ENCODE results near the gene MACROD1.

Gene MACROD1

DNA sequence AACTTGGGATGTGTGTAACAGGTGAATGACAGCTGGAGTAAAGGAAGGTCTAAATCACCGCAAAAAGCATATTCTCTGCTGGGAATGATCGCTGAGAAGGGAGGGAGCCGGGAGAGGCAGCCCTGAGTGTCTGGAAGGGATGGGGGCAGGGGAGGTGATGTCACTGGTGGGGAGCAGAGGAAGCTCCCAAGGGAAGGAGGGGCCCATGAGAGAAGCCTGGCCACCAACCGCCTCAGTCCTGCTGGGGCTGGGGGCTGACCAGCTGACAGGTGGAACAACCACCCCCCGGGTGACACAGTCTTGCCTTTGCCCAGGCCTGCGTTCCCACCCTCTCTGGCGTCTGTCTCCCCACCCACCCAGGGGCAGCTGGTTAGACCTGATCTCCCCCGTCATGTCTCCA lies 136.1 kb downstream of the MACROD1 start:
- no peak for DNase-seq

DNA sequence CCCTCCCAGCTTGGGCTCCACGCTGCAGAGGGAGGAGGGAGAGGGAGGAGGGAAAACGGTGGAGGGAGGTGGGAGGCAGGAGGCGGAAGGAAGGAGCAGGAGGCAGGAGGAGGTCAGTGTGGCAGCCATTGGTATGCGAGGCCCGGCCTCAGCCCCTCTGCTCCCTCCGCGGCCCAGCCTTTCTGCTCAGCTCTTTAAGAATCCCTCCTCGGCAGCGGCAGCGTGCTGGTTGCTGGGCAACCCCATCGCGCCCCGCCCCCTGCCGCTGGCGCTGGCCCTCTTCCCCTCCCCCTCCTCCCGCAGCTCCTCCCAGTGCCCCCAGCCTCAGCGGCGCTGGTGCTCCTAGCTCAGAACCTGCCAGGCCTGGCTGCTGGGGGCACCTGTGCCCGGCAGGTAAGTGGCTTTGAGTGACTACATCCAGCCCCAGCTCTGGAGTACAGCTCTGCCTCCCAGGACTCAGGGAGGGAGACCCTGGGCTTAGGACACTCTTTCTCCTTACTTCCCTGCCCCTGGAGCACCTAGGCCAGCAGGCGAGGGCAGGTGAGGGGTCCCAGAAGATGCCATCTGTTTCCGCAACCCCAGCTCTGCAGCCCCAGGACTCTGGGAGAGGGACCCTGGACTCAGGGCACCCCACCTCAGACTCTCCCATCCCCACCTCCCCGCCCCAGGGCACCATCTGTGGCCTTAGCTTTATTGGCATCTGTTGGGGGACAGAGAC lies 137.4 kb downstream of the MACROD1 start:
- peak; percentile 29 for DNase-seq

DNA sequence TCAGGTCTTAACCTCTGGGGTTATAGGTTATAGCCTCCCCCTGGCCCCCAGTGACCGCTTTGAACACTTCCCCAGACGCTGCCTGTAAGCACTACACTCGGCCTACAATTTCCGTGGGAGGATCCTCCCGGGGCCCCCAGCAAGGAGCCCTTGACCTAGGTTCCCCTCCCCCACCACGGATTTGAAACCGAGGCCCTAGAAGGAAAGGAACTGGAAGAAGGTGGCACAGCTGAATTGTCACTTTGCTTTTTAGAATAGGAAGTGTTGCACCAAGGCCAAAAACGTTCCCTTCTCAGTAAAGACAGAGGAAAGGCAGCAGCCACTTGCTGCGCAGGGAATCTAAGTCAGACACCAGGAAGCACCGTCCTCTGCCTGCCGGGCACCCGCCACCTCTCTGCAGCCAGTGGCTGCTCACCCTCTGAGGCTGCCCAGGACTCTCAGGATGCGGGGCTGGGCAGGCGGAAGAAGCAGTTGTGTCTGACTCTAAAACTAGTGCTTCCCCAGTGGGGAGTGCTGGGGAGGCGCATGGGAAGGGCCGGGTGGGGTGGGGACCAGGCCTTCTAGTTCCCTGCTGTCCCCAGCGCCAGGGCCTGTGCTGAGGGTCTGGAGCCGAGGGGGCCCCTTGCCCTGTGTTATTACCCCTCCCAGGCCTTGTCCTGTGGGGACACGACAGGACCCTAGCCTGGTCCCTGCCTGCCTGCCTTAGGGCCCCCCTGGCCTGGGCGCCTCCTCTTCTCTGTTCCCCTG lies 138.1 kb downstream of the MACROD1 start:
- no peak for DNase-seq

DNA sequence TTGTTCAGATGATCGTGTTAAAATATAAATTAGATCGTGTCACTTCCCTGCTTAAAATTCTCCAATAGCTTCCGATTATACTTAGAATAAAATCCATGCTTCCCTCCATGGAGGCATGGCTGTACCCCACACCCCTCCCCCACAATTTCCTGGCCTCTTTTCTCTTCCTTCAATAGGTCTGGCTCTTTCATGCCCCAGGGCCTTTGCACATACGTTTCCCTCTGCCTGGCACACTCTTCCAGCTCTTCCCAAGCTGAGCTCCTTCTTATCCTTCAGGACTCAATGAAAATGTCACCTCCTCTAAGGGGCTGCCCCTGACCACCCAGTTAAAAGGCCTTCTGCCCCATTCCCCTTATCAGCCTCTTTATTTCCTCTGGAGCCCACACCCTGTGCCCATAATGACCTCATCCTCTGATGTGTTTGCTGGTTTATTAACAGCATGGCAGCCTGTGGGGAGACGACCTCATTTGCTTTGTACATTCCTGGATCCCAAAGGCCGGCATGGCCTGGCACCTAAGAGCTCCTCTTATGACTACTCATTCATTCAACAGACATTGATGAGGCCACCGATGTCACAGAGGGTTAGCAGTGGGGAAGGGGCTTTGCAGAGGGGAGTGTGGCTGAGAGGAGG lies 139.2 kb downstream of the MACROD1 start:
- no peak for DNase-seq

DNA sequence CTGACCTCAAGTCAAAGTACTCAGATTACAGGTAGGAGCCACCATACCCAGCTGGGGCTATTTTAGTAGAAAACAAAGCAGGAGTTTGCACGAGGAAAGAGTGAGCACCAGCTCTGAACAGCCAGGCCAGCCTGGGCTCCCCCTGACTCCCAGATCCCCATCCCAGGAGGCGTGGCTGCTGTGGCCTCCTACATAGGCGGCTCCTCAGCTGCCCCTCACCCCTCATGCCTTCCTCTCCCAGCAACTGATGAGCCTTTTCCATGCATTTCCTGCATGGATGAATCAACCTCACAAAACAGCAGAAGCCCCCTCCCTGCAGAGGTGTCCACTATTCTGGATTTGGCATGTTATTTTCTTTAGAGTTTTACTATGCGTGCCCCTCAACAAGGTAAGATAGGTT lies 140.7 kb downstream of the MACROD1 start:
- DNase-seq, result no peak

DNA sequence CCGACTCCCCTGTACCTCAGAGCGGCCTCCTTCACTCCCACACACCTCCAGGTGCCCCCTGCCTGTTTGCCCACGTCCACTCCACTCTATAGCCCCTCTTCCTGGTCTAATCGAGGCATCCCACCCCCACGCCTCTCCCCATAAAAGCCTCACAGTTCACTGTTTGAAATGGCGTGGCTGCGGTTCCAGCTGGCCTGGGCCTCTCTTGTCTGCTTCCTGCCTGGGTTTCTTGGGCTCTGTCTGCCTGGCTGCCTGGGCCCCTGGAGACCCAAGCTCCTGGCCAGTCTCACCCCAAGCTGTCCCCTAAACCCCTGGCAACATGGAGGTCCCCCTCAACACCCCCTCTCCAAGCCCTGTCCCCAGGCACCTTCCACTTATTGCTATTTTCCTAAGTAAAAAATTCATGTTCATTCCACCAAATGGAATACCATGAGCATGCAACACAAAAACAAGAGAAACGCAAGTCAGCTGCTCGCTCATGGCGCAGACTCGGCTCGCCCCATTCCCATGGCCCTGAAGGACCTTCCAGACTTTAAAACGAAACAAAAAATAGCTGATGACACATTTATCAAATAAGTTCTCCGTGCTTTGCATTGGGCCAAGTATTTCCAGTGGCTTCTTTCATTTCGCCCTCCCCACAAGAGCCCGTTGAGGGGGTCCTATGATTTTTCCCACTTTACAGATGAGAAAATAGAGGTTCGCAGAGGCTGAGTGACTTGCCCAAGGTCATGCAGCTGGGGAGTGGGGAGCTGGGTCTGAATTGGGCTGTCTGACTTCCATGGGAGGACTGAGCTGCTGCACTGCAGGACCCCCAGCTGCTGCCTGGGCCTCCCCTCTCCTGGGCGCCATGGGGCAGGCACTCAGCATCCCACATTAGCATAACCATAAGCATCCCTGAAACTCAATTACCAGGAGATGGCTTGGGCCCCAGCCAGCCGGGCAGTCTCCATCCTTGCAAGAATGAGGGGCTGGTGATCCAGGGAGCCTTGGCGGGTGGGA lies 141.9 kb downstream of the MACROD1 start:
- no peak for DNase-seq

DNA sequence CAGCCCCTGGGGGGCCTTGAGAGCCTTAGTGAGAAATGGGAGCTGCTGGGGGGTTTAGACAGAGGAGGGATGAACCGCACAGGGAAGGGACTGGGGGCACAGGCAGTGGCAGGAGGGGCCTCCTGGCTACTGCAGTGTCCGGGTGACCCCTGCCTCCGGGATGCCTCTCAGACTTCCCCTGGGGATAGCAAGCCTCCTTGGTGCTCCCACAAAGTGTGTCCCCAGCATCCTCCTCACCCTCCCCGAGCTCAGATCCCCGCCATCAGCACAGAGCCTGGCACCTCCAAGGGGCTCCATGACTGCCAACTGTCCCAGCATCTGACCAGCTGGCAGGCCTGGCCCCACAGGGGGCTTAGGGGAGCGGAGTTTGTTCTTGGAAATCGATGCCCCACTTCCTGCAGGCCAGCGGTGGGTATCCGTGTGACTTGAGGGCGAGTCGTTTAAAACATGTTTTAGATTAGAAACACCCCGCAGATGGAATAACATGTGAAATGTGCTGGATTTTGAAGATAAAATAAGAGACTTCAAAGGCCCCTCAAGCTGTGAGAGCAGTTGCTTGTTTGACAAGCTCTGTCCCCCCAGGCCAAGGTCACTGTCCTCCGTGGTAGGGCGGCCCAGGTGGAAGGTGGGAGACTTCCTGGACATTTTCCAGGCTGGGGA lies 143.7 kb downstream of the MACROD1 start:
- no peak for DNase-seq

DNA sequence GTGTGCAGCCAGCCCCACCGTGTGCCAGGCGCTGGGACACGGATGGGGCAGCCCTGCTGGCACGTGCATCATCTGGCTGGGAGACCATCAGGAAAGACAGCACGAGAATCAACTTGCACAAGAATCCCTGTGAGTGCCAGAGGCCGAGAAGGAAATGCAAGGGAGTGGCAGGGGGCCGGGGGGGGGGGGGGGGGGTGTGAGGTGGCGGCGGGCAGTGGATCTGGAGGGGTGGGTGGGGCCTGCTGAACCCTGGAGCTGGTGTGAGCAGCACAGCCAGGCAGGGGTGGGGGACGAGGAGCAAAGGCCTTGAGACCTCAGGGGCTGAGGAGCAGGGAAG lies 144.2 kb downstream of the MACROD1 start:
- DNase-seq, result no peak

DNA sequence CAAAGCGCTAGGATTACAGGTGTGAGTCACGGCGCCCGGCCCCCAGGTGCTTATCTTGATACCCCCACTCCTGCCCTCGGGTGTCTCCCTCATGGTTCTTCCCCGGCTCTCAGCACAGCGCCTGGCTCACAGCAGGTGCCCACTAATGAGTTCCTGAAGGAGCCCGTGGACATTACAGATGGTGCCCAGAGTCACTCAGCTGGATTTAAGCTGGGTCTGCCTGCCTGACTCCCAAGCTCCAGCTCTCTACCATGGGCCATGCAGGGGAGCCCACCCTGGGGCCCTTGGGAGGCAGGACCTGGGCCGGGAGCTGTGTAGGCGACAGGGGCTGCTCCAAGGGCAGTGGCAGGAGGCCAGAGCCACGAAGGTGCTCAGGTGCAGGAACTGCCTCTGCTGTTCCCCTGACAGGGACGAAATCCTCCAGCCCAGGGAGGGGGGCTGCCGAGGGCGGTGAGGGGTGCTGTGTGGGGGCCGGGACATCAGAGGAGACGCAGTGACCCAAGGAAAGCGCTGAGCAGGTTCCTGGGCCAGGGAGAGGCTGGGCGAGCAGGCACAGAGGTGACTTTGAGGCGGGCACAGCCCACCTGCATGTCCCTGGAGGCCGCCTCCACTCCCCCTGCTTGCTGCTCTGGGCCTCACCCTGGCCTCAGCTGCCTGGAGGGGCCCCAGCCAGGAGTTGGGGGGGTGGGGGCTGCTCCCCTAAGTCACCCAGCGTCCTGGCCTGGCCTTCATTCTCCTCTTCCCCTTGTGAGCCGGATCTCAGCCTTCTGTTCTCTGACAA lies 144.7 kb downstream of the MACROD1 start:
- DNase-seq, result no peak

DNA sequence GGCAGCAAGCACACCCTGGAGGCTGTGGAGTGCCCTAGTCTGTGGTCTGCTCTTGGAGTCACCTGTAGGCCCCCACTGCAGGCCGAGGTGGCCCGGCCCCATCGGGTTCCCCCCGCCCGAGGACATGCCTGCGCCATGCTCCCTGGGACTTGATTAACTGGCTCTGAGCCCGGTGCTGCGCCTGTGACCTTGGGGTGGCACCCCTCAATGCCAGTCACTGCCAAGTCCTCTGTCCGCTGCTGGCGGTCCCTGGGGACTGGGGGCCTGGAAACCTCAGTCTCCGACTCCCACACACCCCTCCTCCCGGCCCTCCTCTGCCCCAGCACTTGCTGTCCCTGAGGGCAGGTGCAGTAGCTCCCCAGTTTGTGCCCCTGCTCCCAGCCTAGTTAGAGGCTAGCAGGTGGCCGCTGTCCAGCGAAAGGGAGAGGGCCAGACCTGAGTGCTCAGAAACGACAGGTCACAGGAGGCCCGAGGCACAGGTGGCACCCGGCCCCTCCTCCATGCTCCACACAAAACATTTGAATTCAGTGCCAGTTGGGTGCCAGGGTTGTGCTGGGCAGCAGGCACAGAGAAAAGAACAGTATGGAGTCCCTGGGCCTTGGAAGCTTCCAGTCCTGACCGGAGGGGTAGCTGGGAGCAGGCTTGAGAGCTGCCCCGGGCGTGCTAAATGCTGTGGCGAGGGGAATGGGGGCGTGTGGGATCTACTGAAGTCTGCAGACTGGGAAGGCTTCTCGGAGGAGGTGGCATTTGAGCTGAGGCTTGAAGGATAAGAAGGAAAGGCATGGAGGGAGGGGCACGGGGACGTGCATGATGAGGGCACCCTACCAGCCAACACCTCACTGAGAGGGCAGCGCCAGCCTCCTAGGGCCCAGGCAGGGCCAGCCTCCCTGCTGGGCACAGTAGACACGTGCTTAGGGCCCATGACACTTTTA lies 146.5 kb downstream of the MACROD1 start:
- DNase-seq, result peak; percentile 69

DNA sequence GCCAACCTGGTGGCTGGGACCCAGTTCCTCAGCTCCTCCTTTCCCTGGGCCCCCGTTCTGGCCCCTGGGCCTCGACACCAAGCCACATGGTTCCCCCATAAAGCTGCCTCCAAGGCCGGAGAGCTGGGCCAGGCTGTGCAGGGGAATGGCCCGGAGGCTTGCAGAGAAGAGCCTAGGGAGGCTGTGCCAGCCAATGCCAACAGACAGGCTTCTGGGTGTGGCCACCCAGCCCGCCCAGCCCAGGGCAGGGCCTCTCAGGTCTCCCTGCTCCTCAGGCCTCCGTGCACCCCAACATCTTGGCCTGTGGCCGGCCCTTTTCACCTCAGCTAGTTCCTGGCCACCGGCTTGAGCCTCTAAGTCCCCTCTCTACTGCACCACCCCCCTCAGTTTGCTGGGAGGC lies 147.6 kb downstream of the MACROD1 start:
- DNase-seq, result no peak

DNA sequence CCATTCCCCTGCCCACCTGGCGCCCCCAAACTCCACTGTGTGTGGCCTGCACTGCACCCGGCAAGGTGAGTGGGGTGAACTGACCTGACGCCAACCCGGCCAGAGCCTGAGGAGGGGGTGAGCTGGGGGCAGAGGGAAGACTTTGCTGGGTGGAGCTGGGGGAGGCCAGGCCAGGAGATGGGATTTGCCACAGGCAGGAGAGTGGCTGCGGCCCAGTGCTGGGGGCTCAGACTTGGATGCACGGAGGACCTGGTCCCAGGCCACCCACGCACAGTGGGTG lies 148.0 kb downstream of the MACROD1 start:
- no peak for DNase-seq

DNA sequence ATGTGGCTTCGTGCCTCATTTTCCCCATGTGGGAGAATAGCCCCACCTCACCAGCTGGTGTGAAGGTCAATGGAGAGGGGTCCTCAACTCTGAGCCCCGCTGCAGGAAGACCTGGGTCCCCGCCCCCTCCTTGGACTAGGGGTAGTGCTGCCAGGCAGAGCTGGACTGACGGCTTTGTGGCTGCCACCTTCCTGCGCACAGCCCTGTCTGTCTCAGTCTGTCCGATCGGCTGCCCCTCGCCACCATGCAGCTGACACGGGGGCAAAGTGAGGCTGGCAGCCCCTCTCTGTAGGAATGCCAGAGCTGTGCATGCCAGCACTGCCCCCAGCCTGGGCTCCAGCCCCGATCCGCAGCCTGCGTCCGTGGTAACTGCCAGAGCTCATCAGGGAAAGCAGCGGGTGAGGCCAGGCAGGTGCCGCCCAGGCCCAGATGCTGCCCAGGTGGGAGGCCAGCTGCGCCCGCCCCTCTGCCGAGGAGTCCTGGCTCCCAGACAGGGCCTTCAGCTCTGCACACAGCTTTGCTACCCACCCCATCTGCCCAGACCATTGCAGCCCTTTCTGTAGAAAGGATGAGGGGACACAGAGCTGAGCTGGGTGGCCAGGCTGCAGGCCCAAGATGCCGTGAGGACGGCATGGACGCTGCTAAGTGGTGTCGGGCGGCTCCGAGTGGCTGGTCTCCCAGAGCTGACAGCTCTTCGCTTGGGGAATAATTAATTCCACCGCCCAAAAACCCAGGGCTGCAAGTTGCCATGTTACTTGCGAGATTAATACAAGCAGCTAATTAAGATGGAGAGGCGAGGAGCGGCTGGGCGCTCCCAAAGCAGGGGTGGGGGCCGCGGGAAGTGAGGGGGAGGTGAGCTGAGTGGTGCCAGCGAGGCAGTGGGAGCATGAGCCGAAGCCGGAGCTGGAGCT lies 149.7 kb downstream of the MACROD1 start:
- no peak for DNase-seq

DNA sequence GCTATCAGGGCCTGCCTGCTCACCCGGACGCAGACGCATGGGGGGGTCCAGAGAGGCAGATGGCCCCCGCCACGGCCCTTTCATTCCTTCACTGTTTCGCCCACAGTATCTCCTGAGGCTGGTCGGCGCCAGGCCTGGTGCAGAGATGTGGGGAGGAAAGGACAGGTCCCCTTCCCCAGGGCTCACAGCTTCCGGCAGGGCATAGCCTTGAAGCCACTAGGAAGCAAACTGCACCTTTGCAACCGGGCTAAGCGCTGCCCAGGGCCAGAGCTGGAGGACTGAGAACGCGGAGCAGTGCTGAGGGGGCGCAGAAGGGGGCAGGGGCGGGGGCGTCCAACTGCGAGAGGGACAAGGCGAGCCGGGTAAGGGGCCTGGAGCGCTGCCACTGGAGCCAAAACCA lies 150.4 kb downstream of the MACROD1 start:
- DNase-seq, result no peak

DNA sequence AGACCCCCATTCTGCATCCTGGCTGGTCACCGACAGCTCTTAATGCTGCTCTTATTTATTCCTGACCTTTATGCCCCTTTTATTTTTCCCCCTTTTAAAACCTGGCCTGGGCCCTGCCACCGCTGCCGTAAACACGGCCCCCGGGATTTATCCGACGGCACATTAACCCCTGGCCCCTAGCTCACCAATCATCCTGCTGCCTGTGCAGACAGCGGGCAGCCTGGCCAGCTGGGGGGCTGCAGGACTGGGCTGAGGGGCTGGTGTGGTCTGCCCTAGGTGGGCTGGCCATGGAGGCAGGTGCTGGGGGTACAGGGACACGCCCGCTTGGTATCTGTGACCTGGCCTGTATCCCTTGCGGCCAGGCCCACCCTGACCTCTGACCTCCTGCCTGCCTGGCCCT lies 151.6 kb downstream of the MACROD1 start:
- DNase-seq, result no peak

DNA sequence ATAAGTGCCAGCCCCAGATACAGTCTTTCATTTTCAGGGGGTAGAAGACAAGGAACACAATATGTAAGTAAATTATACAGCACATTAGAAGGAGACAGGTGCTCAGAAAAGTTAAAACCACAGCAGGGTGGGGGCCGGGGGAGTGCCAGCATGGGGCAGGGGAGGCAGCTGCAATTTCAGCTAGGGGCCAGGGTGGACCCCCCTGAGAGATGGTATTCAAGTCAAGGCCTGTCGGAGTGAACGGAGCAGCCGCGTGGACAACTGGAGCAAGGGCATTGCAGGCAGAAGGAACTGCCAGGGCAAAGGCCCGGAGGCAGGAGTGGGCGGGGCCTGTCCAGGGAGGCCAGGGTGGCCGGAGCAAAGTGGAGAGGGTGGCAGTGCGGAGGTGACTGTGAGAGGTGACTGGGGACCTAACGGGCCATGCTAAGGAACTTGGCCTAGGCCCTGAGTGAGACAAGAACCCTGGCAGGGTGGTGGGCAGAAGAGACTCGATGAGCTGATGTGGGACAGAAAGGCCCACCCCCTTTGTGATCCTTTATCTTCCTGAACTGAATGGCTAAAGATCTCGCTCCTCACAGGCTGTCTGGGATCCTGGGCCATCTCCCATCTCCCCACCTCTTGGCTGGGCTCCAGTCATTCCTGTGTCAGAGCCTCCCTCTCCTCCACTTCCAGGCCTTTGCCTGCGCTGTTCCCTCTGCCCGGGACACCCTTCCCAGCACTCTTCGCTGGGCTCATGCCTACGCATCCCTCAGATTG lies 152.6 kb downstream of the MACROD1 start:
- DNase-seq, result no peak

DNA sequence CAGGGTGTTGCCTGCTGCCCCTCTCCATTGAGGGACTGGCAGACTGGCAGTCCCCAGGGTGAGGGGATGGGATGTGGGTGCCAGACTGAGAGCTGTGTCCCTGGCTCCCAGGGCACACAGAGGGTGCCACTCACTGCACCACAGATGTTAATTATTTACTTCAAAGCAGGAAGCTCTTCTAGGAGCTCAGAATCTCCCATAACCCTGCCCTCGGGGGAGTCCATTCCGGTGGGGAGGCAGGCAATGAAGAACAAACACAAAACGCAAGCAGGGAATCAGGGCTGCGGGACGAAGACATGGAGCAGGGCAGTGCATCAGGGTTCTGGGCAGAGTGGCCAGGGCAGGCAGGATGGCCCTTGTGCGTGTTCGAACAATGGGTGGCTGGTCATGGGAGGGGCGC lies 154.5 kb downstream of the MACROD1 start:
- no peak for DNase-seq

DNA sequence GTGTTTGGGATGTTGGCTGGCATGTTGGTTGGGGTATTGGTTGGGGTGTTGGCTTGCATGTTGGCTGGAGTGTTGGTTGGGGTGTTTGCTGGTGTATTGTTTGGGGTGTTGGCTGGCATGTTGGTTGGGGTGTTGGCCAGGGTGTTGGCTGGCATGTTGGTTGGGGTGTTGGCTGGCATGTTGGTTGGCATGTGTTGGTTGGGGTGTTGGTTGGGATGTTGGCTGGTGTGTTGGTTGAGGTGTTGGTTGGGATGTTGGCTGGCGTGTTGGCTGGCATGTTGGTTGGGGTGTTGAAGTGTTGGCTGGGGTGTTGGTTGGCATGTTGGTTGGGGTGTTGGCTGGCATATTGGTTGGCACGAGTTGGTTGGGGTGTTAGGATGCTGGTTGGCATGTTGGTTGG lies 155.1 kb downstream of the MACROD1 start:
- DNase-seq, result no peak

DNA sequence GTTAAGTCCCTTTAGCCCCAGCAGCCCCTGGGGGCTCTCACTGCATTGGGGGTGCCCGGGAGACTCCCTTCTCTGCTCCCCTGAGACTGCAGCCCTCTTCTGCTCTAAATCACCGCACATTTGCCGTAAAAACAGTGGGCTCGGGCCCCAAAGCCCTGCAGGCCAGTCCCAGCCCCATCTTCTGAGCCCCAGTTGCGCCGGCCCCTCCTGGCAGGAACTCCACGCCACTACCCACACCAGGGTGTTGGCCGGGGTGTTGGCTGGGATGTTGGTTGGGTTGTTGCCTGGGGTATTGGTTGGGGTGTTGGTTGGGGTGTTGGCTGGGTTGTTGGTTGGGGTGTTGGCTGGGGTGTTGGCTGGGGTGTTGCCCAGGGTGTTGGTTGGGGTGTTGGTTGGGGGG lies 156.2 kb downstream of the MACROD1 start:
- DNase-seq, result no peak
